OCI-LY1 (cell line): ENCODE measurements around the gene MYLIP.

Source experiments
- CTCF ChIP-seq: fragments of 200-600 bp; sonication (generic), shearing (Covaris generic); IDR thresholded peaks from 2 replicates; pipeline ENCODE4 v1.5.1; 2017; ENCODE audit warnings: mild to moderate bottlenecking, antibody characterized with exemption, low read length, moderate library complexity, mixed read lengths
- EZH2 ChIP-seq: fragments of 200-600 bp; sonication (generic), shearing (Covaris generic); IDR thresholded peaks from 2 replicates; pipeline ENCODE4 v1.8.0; 2017; ENCODE audit warnings: borderline replicate concordance, mixed run types, mild to moderate bottlenecking, antibody characterized with exemption, low read length, moderate library complexity, mixed read lengths

- TF ChIP-seq CTCF (no peak), EZH2 (no peak)
Measured at GRCh38 chr6:16150098-16150497, 21.2 kb downstream of the MYLIP start.
